Muscle layer of colon (tissue), 2 donors: ENCODE measurements around the gene NCBP2L.

ENCODE experiments used
- H3K27ac ChIP-seq: one replicate; pipeline ENCODE4 v1.7.0; 2013; ENCODE audit warnings: low read depth, mild to moderate bottlenecking, low read length, moderate library complexity
- H3K27me3 ChIP-seq, 2 donors: one replicate each; pipeline ENCODE4 v1.7.0; 2013; ENCODE audit warnings: low read length in 2 of 2, mild to moderate bottlenecking in 2 of 2; ENCODE audit not compliant: insufficient read depth in 2 of 2, control insufficient read depth in 1 of 2
- H3K36me3 ChIP-seq: one replicate; pipeline ENCODE4 v1.7.0; 2013; ENCODE audit warnings: mild to moderate bottlenecking, low read length; ENCODE audit not compliant: insufficient read depth
- H3K4me1 ChIP-seq: one replicate; pipeline ENCODE4 v1.7.0; 2013; ENCODE audit warnings: mild to moderate bottlenecking, low read length; ENCODE audit not compliant: insufficient read depth
- H3K4me3 ChIP-seq, 2 donors: one replicate each; pipeline ENCODE4 v1.7.0; 2013; ENCODE audit warnings: low read length in 2 of 2, low read depth in 1 of 2, mild to moderate bottlenecking in 1 of 2, moderate library complexity in 1 of 2
- H3K9ac ChIP-seq: one replicate; pipeline ENCODE4 v1.7.0; 2013; ENCODE audit warnings: low read length
- H3K9me3 ChIP-seq: one replicate; pipeline ENCODE4 v1.7.0; 2013; ENCODE audit warnings: mild to moderate bottlenecking, low read length
- donor health status: abdominal sarcoma.
- donor health status: Adenocarcinoma of cecum.

NCBP2L gene

DNA sequence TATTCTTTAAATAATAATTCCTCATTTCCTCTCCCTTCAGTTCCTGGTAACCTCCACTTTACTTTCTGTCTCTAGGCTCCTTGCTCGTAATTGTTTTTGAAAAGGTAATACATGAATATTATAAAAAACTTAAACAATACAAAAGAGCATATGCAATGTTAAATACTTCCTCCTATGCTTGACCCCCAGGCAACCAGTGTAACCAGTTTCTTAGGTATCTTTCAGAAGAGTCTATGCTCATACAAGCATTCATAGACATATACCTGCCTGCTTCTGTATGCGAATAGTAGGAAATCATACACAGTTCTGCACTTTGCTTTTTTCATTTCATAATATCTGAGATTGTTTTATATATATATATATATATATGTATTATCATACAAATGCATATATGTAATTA lies 45.5 kb downstream of the NCBP2L start:
- no peaks in the 10 kb centered on the region for H3K9me3 ChIP-seq
- H3K4me3 ChIP-seq, result no peak overlapping the region
- H3K4me1 ChIP-seq, result peaks cover 6% of the 10 kb centered on the region
- H3K27ac ChIP-seq, result no peak overlapping the region
- H3K27me3 ChIP-seq, result no peaks in the 10 kb centered on the region
- H3K9ac ChIP-seq, result no peak overlapping the region
- H3K36me3 ChIP-seq, result no peaks in the 10 kb centered on the region

GRCh38 chrX:107823456-107823855 lies 45.9 kb downstream of the NCBP2L start:
- H3K27me3 ChIP-seq, result no peaks in the 10 kb centered on the region
- no peak overlapping the region for H3K27ac ChIP-seq
- no peak overlapping the region for H3K9ac ChIP-seq
- no peaks in the 10 kb centered on the region for H3K36me3 ChIP-seq
- peaks cover 6% of the 10 kb centered on the region for H3K4me1 ChIP-seq
- no peaks in the 10 kb centered on the region for H3K9me3 ChIP-seq
- H3K4me3 ChIP-seq, result no peak overlapping the region

- H3K27me3 ChIP-seq, result no peaks in the 10 kb centered on the region
- peak within 1 kb of the TSS; percentile 21 to 55 for H3K4me3 ChIP-seq
- H3K9ac ChIP-seq, result no peak within 1 kb of the TSS
- peak within 1 kb of the TSS; percentile 67 for H3K27ac ChIP-seq
- H3K9me3 ChIP-seq, result no peaks in the 10 kb centered on the region
- no peaks in the 10 kb centered on the region for H3K36me3 ChIP-seq
- H3K4me1 ChIP-seq, result peaks cover 6% of the 10 kb centered on the region
These were observed 48.2 kb downstream of the NCBP2L start, which contains the start of gene MID2 for GRCh38 chrX:107825698-107826237. MID2 (plus strand) TSS chrX:107825866; CDS start chrX:107826427, 561 bp downstream.

- H3K4me3 ChIP-seq, result peak overlapping the region; percentile 21 to 55
- H3K27me3 ChIP-seq, result no peaks in the 10 kb centered on the region
- peak overlapping the region; percentile 67 for H3K27ac ChIP-seq
- peaks cover 6% of the 10 kb centered on the region for H3K4me1 ChIP-seq
- H3K9me3 ChIP-seq, result no peaks in the 10 kb centered on the region
- no peaks in the 10 kb centered on the region for H3K36me3 ChIP-seq
- H3K9ac ChIP-seq, result no peak overlapping the region
These were observed 48.9 kb downstream of the NCBP2L start for GRCh38 chrX:107826238-107827029.

DNA sequence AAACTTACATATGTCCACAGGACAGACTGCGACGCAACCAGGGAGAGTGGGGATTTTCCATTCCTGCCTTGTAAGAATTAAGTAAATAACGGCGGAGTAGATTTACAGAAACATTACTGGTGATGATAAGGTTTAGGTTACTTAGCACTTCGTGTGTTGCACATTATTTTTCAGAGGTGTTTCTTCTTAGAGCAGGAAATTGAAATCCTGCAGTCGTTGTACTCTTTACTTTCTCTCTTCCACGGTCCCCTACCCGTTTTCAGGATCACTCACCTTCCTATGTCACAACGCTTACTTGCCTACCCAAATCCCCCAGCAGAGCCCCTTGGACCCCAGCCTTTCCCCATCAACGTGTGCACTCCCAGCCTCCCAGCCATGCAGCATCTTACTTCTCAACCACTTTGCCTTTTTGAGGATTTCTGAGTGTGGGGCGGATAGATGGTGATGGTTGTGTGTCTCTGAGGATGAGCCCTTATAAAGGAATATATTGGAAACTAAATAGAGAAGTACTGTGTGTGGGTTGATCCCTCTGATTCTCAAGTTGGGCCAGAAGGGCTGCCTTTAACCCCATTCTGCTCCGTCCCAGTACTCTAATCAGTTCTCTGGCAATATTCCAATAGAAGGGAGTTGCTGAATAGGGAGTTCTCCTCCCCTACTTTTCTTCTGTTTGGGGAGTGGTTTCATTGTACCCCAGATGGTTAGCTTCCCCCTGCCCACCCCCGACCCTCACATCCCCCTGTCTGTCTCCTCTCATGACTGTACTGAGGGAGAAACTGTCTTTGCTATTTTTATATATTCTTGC lies 49.7 kb downstream of the NCBP2L start:
- Histone ChIP-seq H3K27me3 (no peaks in the 10 kb centered on the region), H3K9ac (no peak overlapping the region), H3K36me3 (no peaks in the 10 kb centered on the region), H3K27ac (peak overlapping the region; percentile 67), H3K9me3 (no peaks in the 10 kb centered on the region), H3K4me3 (peak overlapping the region; percentile 21 to 37), H3K4me1 (peaks cover 6% of the 10 kb centered on the region)

DNA sequence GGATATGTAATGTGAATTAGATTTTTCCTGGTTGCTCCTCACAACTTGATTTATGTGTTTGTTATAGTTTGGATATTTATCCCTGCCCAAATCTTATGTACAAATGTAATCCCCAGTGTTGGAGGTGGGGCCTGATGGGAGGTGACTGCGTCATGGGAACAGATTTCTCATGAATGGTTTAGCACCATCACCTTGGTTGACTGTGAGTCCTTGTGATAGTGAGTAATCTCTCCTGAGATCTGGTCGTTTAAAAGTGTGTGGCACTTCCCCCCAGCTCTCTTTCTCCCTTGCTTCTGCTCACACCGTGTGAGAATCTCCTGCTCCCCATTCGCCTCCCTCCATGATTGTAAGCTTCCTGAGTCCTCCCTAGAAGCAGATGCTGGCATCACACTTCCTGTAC lies 50.3 kb downstream of the NCBP2L start:
- Histone ChIP-seq H3K36me3 (no peaks in the 10 kb centered on the region), H3K4me3 (no peak overlapping the region), H3K4me1 (peaks cover 6% of the 10 kb centered on the region), H3K9me3 (no peaks in the 10 kb centered on the region), H3K27me3 (no peaks in the 10 kb centered on the region), H3K9ac (no peak overlapping the region), H3K27ac (no peak overlapping the region)

- no peak overlapping the region for H3K9ac ChIP-seq
- H3K4me3 ChIP-seq, result no peak overlapping the region
- no peaks in the 10 kb centered on the region for H3K9me3 ChIP-seq
- H3K4me1 ChIP-seq, result peaks cover 6% of the 10 kb centered on the region
- H3K27me3 ChIP-seq, result no peaks in the 10 kb centered on the region
- no peaks in the 10 kb centered on the region for H3K36me3 ChIP-seq
- H3K27ac ChIP-seq, result no peak overlapping the region
These were observed 52.3 kb downstream of the NCBP2L start for GRCh38 chrX:107829878-107830277.

DNA sequence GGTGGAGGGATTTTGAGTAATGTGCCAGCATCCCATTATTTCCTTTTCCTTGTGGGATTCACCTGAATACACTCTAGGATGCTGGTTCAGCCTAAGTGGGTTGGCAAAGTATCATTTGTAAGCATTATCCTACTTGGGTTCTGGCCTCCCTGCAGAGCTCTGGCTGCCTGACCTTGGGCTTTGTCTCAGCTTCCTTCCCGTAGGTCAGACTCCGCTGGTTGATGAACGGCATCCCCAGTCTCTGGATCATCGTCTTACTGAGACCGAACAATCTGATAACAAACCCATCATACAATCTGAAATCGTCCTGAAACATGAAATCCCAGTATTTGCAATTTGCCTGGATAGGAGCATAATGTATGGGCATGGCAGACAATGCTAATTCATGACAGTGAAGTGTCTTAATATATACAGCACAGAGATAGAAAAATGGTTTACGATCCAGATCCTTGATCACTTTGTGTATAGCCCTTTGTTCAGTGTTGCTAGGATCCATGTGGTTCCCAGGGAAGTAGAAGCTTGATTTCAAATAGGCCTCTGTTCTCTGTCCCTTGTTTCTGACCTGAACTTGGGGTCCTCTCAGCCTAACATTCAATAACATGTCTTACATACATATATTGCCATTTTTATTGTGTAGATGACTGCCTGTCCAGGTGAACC lies 53.7 kb downstream of the NCBP2L start:
- H3K4me1 ChIP-seq, result peaks cover 6% of the 10 kb centered on the region
- no peak overlapping the region for H3K9ac ChIP-seq
- H3K4me3 ChIP-seq, result no peak overlapping the region
- no peaks in the 10 kb centered on the region for H3K9me3 ChIP-seq
- no peaks in the 10 kb centered on the region for H3K36me3 ChIP-seq
- H3K27ac ChIP-seq, result no peak overlapping the region
- H3K27me3 ChIP-seq, result no peaks in the 10 kb centered on the region

DNA sequence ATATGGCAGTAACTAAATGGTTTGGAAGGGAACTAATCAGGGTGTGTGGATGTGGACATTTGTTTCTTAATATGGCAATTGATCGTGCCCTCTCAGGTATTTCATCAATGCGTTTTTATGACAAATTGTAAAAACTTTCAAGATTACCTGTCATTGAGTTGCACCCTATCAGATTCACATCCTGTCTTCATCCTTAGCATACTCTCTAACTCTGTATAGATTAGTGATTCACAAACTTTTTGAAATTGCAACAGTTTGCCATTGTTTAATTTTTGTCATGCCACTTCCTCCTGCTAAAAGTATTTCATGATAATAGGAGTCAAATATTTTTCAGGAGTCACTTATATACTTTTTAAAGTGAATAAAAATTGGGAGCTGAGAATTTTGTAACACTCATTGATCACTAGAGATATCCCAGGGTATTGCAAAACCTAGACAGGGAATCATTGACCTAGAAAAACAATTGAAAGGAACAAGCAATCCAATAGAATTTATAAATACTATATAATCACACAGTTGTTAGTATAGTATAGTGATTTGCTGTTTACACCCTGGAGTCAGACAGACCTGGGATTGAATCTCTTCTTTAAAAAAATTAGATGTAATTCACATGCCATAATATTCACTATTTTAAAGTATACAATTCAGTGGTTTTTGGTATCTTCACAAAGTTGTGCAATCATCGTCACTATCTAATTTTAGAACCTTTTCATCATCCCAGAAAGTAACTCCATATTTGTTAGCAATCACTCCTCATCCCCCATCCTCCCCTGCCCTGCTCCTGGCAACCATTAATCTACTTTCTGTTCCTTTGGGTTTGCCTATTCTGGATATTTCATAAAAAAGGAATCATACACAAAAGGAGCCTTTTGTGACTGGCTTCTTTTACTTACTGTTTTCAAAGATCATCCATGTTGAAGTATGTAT lies 57.0 kb downstream of the NCBP2L start:
- no peak overlapping the region for H3K27ac ChIP-seq
- no peaks in the 10 kb centered on the region for H3K36me3 ChIP-seq
- H3K9ac ChIP-seq, result no peak overlapping the region
- H3K9me3 ChIP-seq, result no peaks in the 10 kb centered on the region
- peaks cover 0 to 6% of the 10 kb centered on the region in 2 donors for H3K27me3 ChIP-seq
- H3K4me1 ChIP-seq, result no peaks in the 10 kb centered on the region
- no peak overlapping the region for H3K4me3 ChIP-seq

- no peak overlapping the region for H3K4me3 ChIP-seq
- no peak overlapping the region for H3K27ac ChIP-seq
- no peak overlapping the region for H3K9ac ChIP-seq
- H3K9me3 ChIP-seq, result no peaks in the 10 kb centered on the region
- H3K36me3 ChIP-seq, result peaks cover 8% of the 10 kb centered on the region
- H3K4me1 ChIP-seq, result no peaks in the 10 kb centered on the region
- peaks cover 0 to 6% of the 10 kb centered on the region in 2 donors for H3K27me3 ChIP-seq
These were observed 59.4 kb downstream of the NCBP2L start for GRCh38 chrX:107836958-107837357.
